IMR-90 (cell line): ENCODE results near the gene CAMTA1. TPM values are rescaled to one million over a fixed set of nuclear protein-coding genes. Genes with fewer than 3 reads are reported as not detected.

Experiments
- ATAC-seq: fragments of 200-7000 bp; cut with Tn5 transposase; 2 replicates; pipeline ENCODE4 v1.9.1; 2020; ENCODE audit warnings: low read depth, mild to moderate bottlenecking, moderate library complexity
- BruUV-seq: library from RNA; stranded (reverse); fragments of 400-500 nt; replicated peaks from 2 replicates; lab custom pipeline; 2021; lab: Mats Ljungman, UMichigan
- CTCF ChIA-PET: fragments of 300-600 bp; formaldehyde crosslinking; extraction: SDS; loops from one replicate; lab custom pipeline; 2021; ENCODE audit warnings: antibody characterized with exemption; lab: Yijun Ruan, JAX
- POLR2A ChIA-PET: fragments of 300-600 bp; sonication (Branson Sonifier 250); formaldehyde crosslinking; loops from one replicate; lab custom pipeline; 2022; ENCODE audit warnings: antibody characterized with exemption; ENCODE audit not compliant: unreplicated experiment; lab: Charles Lee
- DNase-seq: peaks from one replicate; pipeline ENCODE4 v3.0.0; 2013
- H2AFZ ChIP-seq: replicated peaks from 2 replicates; pipeline ENCODE3; 2013; ENCODE audit warnings: low read length, mild to moderate bottlenecking; ENCODE audit not compliant: poor library complexity
- H2AK5ac ChIP-seq: 2 replicates; pipeline ENCODE4 v1.6.1; 2013; ENCODE audit warnings: low read depth, low read length, inconsistent platforms
- H2AK9ac ChIP-seq: replicated peaks from 2 replicates; pipeline ENCODE3; 2013; ENCODE audit warnings: mild to moderate bottlenecking, low read depth, low read length, moderate library complexity; ENCODE audit not compliant: poor library complexity
- H2BK120ac ChIP-seq: 2 replicates; pipeline ENCODE4 v1.6.1; 2013; ENCODE audit warnings: low read depth, low read length, inconsistent platforms
- H2BK15ac ChIP-seq: 3 replicates; pipeline ENCODE4 v1.6.1; 2013; ENCODE audit warnings: low read depth, low read length, inconsistent platforms
- H2BK20ac ChIP-seq: 2 replicates; pipeline ENCODE4 v1.6.1; 2013; ENCODE audit warnings: low read depth, mild to moderate bottlenecking, inconsistent platforms, low read length, moderate library complexity
- H2BK5ac ChIP-seq: 2 replicates; pipeline ENCODE4 v1.6.1; 2013; ENCODE audit warnings: mild to moderate bottlenecking, low read depth, low read length, inconsistent platforms; ENCODE audit not compliant: poor library complexity, severe bottlenecking
- H3K14ac ChIP-seq: replicated peaks from 2 replicates; pipeline ENCODE4 v1.6.1; 2013; ENCODE audit warnings: low read depth, low read length, inconsistent platforms
- H3K18ac ChIP-seq: 2 replicates; pipeline ENCODE4 v1.6.1; 2013; ENCODE audit warnings: low read depth, low read length, control low read depth
- H3K23ac ChIP-seq: 2 replicates; pipeline ENCODE4 v1.6.1; 2013; ENCODE audit warnings: low read depth, low read length, inconsistent platforms
- H3K27ac ChIP-seq: 2 replicates; pipeline ENCODE4 v1.5.1; 2013; ENCODE audit warnings: mild to moderate bottlenecking, control low read depth, low read length; ENCODE audit not compliant: insufficient read depth
- H3K27me3 ChIP-seq: 2 replicates; pipeline ENCODE4 v1.6.1; 2013; ENCODE audit warnings: low read length; ENCODE audit not compliant: control insufficient read depth, insufficient read depth
- H3K36me3 ChIP-seq: 2 replicates; pipeline ENCODE4 v1.6.1; 2013; ENCODE audit warnings: low read length, mixed read lengths; ENCODE audit not compliant: control insufficient read depth, insufficient read depth
- H3K4ac ChIP-seq: 2 replicates; pipeline ENCODE4 v1.6.1; 2013; ENCODE audit warnings: low read depth, low read length, inconsistent platforms
- H3K4me1 ChIP-seq: 2 replicates; pipeline ENCODE4 v1.6.1; 2013; ENCODE audit warnings: low read length, mixed read lengths; ENCODE audit not compliant: control insufficient read depth, insufficient read depth
- H3K4me2 ChIP-seq: 2 replicates; pipeline ENCODE4 v1.6.1; 2013; ENCODE audit warnings: low read depth, mild to moderate bottlenecking, control low read depth, low read length, moderate library complexity
- H3K4me3 ChIP-seq: 2 replicates; pipeline ENCODE4 v1.5.1; 2013; ENCODE audit warnings: low read depth, mild to moderate bottlenecking, control low read depth, low read length, moderate library complexity; ENCODE audit not compliant: insufficient read depth
- H3K56ac ChIP-seq: 2 replicates; pipeline ENCODE4 v1.6.1; 2013; ENCODE audit warnings: low read length, inconsistent platforms; ENCODE audit not compliant: insufficient read depth; ENCODE audit errors: extremely low read depth
- H3K79me1 ChIP-seq, 2 experiments: 2 replicates each; pipeline ENCODE4 v1.6.1; 2013; ENCODE audit warnings: low read length in 2 of 2, inconsistent platforms in 1 of 2, low read depth in 1 of 2
- H3K9ac ChIP-seq: 2 replicates; pipeline ENCODE4 v1.6.1; 2013; ENCODE audit warnings: low read depth, low read length, control low read depth
- H3K9me1 ChIP-seq: 2 replicates; pipeline ENCODE4 v1.6.1; 2013; ENCODE audit warnings: low read length, inconsistent platforms; ENCODE audit not compliant: insufficient read depth
- H3K9me3 ChIP-seq: 2 replicates; pipeline ENCODE4 v1.6.1; 2013; ENCODE audit warnings: low read length; ENCODE audit not compliant: control insufficient read depth, insufficient read depth
- H4K20me1 ChIP-seq: 2 replicates; pipeline ENCODE4 v1.6.1; 2013; ENCODE audit warnings: low read length, inconsistent platforms; ENCODE audit not compliant: insufficient read depth
- H4K5ac ChIP-seq: 2 replicates; pipeline ENCODE4 v1.6.1; 2013; ENCODE audit warnings: mild to moderate bottlenecking, low read depth, low read length, control low read depth
- H4K8ac ChIP-seq, 2 experiments: 2 replicates each; pipeline ENCODE4 v1.6.1; 2013; ENCODE audit warnings: low read depth in 2 of 2, low read length in 2 of 2, control low read depth in 1 of 2, inconsistent platforms in 1 of 2
- H4K91ac ChIP-seq: 2 replicates; pipeline ENCODE4 v1.6.1; 2013; ENCODE audit warnings: low read depth, low read length, inconsistent platforms; ENCODE audit not compliant: insufficient read depth
- CEBPB ChIP-seq: IDR thresholded peaks from 2 replicates; pipeline ENCODE4 v1.6.1; 2012; ENCODE audit warnings: low read depth, low read length, improper control_type of control experiment
- CHD1 ChIP-seq: IDR thresholded peaks from 2 replicates; pipeline ENCODE4 v1.6.1; 2012; ENCODE audit warnings: low read depth, low read length, improper control_type of control experiment
- MAFK ChIP-seq: IDR thresholded peaks from 2 replicates; pipeline ENCODE4 v1.6.1; 2012; ENCODE audit warnings: low read depth, low read length, improper control_type of control experiment
- MAZ ChIP-seq: IDR thresholded peaks from 2 replicates; pipeline ENCODE4 v1.6.1; 2012; ENCODE audit warnings: low read depth, mild to moderate bottlenecking, low read length, improper control_type of control experiment, moderate library complexity, borderline replicate concordance
- RCOR1 ChIP-seq: IDR thresholded peaks from 2 replicates; pipeline ENCODE4 v1.6.1; 2012; ENCODE audit warnings: mild to moderate bottlenecking, low read length, improper control_type of control experiment; ENCODE audit not compliant: insufficient replicate concordance
- WGBS, 2 experiments: methylation state at CpG; one replicate each; pipeline versions ENCODE4 v1.1.5 to v1.1.7; 2013; ENCODE audit warnings: missing lambda C conversion rate in 2 of 2; ENCODE audit not compliant: insufficient read length in 1 of 2; ENCODE audit errors: extremely low coverage in 2 of 2; 5-methylcytosine and 5-hydroxymethylcytosine counted together
- dilution Hi-C: fragments of 300-500 bp; cut with HindIII; formaldehyde crosslinking; loops from one replicate; pipeline ENCODE4 v1.14.3; 2018; ENCODE audit warnings: low sequenced_read_pairs; ENCODE audit not compliant: unreplicated experiment
- in situ Hi-C: fragments of 300-500 bp; cut with MboI; formaldehyde crosslinking; loops from 3 replicates; pipeline ENCODE4 v1.14.3; 2019; ENCODE audit warnings: low sequenced_read_pairs, inconsistent platforms, mixed read lengths
- intact Hi-C: fragments of 100-400 bp; cut with micrococcal nuclease; formaldehyde crosslinking; loops from 2 replicates; pipeline ENCODE4 v1.10.0; 2022
- polyA plus RNA-seq, 3 experiments: library from polyadenylated mRNA; depleted of rRNA; stranded (reverse); fragments of >200 nt; gene quantifications; 2 replicates each; pipeline ENCODE4 v1.2.3, GENCODE V29; 2012; ENCODE audit warnings: low replicate concordance in 1 of 3
- total RNA-seq: library from RNA; depleted of rRNA; stranded (reverse); fragments of >200 nt; gene quantifications from 2 replicates; pipeline ENCODE4 v1.2.3, GENCODE V29; 2012

Gene CAMTA1
- total and polyA plus RNA-seq, 2 of the 4 experiments (the other 2 are of a cell fraction) = 35.5 to 74.3 TPM

DNA sequence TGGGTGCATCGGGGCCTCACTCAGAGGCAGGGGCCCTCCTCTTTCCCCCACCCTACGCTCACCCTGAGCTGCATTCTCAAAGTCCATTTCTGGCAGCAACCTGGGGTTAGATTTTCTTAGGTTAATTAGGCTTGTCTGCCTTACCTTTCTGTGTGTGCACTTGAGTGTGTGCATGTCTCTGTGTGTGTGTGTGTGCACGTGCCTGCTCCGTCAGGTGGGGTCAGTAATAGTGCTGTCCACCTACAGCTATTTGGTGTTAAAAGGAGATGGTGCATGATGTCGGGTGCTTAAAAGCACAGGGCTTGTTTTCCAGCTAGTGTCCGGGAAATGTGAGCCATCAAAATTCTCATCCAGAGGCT lies 257.9 kb downstream of the CAMTA1 start:
- Histone ChIP-seq H3K27ac (no peak overlapping the region), H3K56ac (no peak overlapping the region), H3K36me3 (no peaks in the 10 kb centered on the region), H3K4me3 (no peak overlapping the region), H3K27me3 (peaks cover 13% of the 10 kb centered on the region), H3K9ac (no peak overlapping the region), H2AFZ (no peak overlapping the region), H3K18ac (no peak overlapping the region), H3K4me1 (no peaks in the 10 kb centered on the region), H4K91ac (no peak overlapping the region), H3K9me1 (no peaks in the 10 kb centered on the region), H2BK120ac (no peak overlapping the region), H2BK5ac (no peak overlapping the region), H2BK15ac (no peak overlapping the region), H3K4ac (no peak overlapping the region), H2BK20ac (no peak overlapping the region), H2AK9ac (no peak overlapping the region), H3K14ac (no peak overlapping the region), H4K20me1 (no peaks in the 10 kb centered on the region), H2AK5ac (no peak overlapping the region), H3K9me3 (peaks cover 2% of the 10 kb centered on the region), H4K8ac (no peak overlapping the region), H3K4me2 (no peak overlapping the region), H3K23ac (no peak overlapping the region), H4K5ac (no peak overlapping the region), H3K79me1 (no peaks in the 10 kb centered on the region)
- ChIA-PET POLR2A (no interaction called here), CTCF (interaction anchor here (0.5 to 2.3 kb wide), 8 partner anchors 13 to 602 kb away, joined by 3 to 10 read pairs (median 5); no protein-coding TSS in a partner anchor)
- dilution Hi-C loops = no loop called here
- intact Hi-C loops = loop anchor here (2.0 kb wide), 1 partner anchor 166 kb away; no protein-coding TSS in a partner anchor
- BruUV-seq = no TSS peak
- no peak for TF ChIP-seq CEBPB
- TF ChIP-seq CHD1 = no peak
- TF ChIP-seq RCOR1 = no peak
- no peak for TF ChIP-seq MAZ
- TF ChIP-seq MAFK = no peak
- ATAC-seq = no peak
- no CpG with 5 or more reads among the region's 6 CpGs for WGBS, 2 experiments
- DNase-seq = no peak
- in situ Hi-C loops = loop anchor here (5.0 kb wide), 1 partner anchor 604 kb away; no protein-coding TSS in a partner anchor
